Activated naive CD8-positive, alpha-beta T cell treated with anti-CD3 and anti-CD28 coated beads, Interleukin-2, amount 50 U/mL, for 24 hours (primary cell): Measurements from ENCODE around the gene MAD1L1.

ENCODE experiments used
- ATAC-seq: fragments of 150-1000 bp; cut with Tn5 transposase; one replicate; pipeline ENCODE4 v1.10.0; 2021
- DNase-seq: peaks from one replicate; pipeline ENCODE4 v3.0.0; 2021
- H3K27ac Mint-ChIP-seq: one replicate; pipeline ENCODE4 v1.8.0; 2021; ENCODE audit warnings: mild to moderate bottlenecking, mixed read lengths
- H3K27me3 Mint-ChIP-seq: one replicate; pipeline ENCODE4 v1.8.0; 2021; ENCODE audit warnings: mixed read lengths
- H3K36me3 Mint-ChIP-seq: one replicate; pipeline ENCODE4 v1.8.0; 2021; ENCODE audit warnings: low read depth, mixed read lengths
- H3K4me1 Mint-ChIP-seq: one replicate; pipeline ENCODE4 v1.8.0; 2021; ENCODE audit warnings: mixed read lengths
- H3K4me3 Mint-ChIP-seq: one replicate; pipeline ENCODE4 v1.8.0; 2021; ENCODE audit warnings: mild to moderate bottlenecking, moderate library complexity, mixed read lengths
- H3K9me3 Mint-ChIP-seq: one replicate; pipeline ENCODE4 v1.8.0; 2021; ENCODE audit warnings: mixed read lengths

Gene MAD1L1

DNA sequence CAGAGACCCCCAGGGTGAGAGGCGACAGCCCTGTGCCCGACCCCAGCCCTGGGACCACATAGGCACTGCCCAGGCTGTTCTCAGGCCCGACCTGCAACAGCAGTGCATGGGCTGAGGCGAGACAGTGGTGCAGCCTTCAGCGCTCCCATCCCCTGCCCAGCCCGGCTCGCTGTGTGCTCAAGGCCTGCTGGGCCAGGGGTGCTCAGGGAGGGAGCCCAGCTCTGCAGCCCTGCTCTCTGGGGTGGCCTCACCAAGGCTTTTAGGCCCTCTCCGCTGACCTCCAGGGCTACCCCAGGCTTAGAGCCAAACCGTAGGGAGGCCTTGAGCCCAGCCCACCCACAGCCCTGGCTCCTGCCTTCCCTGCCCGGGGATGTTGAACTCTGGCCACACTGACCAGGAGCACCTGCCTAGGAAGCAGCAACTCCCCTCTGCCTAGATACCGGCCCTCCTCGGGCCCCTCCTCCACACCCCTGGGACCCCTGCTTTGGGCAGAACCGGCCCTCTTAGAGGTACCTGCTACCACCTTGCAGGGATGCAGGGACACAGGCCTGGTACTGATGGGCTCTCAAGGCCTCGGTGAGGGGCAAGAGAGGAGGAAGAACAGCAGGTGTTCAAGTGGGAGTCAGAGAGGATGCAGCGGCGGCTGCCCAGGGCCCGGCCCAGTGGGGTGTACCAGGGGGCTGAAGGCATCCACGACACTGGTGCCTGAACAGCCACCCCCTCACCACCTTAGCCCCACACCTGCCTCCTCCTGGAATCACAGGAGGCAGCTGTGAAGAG lies 331.1 kb downstream of the MAD1L1 start:
- Mint-ChIP-seq H3K27ac (no peak overlapping the region), H3K9me3 (no peaks in the 10 kb centered on the region), H3K4me1 (no peaks in the 10 kb centered on the region), H3K27me3 (no peaks in the 10 kb centered on the region), H3K36me3 (peaks cover 3% of the 10 kb centered on the region), H3K4me3 (no peak overlapping the region)
- DNase-seq, result no peak
- no peak for ATAC-seq

GRCh38 chr7:1900847-1901246 lies 331.9 kb downstream of the MAD1L1 start:
- peaks cover 3% of the 10 kb centered on the region for H3K36me3 Mint-ChIP-seq
- H3K27me3 Mint-ChIP-seq, result no peaks in the 10 kb centered on the region
- no peaks in the 10 kb centered on the region for H3K9me3 Mint-ChIP-seq
- H3K4me3 Mint-ChIP-seq, result no peak overlapping the region
- H3K27ac Mint-ChIP-seq, result no peak overlapping the region
- ATAC-seq (no peak), DNase-seq (no peak)
- H3K4me1 Mint-ChIP-seq, result no peaks in the 10 kb centered on the region

- Mint-ChIP-seq H3K9me3 (no peaks in the 10 kb centered on the region), H3K4me3 (no peak overlapping the region), H3K27me3 (no peaks in the 10 kb centered on the region), H3K4me1 (no peaks in the 10 kb centered on the region), H3K36me3 (peaks cover 3% of the 10 kb centered on the region), H3K27ac (no peak overlapping the region)
- DNase-seq, result no peak
- no peak for ATAC-seq
Observed at GRCh38 chr7:1899951-1900762, 332.6 kb downstream of the MAD1L1 start.

DNA sequence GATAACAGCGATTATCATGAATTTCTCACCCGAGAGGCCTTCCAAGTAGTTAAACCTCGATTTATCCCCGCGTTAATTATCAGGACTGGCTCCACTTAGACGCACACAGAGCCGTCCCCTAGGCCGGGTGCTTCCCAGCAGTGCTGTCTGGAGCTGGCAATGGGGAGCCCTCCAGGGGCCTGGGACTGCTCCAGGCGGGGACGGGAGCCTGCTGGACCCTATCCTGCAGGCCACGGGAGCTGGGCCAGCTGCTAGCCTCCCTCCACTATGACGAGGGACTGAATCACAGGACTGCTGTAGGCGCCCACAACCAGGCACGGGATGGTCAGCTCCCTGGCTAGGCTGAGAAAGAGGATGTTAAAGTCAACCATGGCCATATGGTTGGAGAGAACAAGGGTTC lies 333.5 kb downstream of the MAD1L1 start:
- Mint-ChIP-seq H3K9me3 (no peaks in the 10 kb centered on the region), H3K4me1 (no peaks in the 10 kb centered on the region), H3K27me3 (no peaks in the 10 kb centered on the region), H3K4me3 (no peak overlapping the region), H3K27ac (no peak overlapping the region), H3K36me3 (peaks cover 3% of the 10 kb centered on the region)
- DNase-seq (no peak), ATAC-seq (no peak)

GRCh38 chr7:1898628-1899185 lies 334.0 kb downstream of the MAD1L1 start:
- peaks cover 3% of the 10 kb centered on the region for H3K36me3 Mint-ChIP-seq
- H3K4me3 Mint-ChIP-seq, result no peak overlapping the region
- DNase-seq (no peak), ATAC-seq (no peak)
- H3K27ac Mint-ChIP-seq, result no peak overlapping the region
- no peaks in the 10 kb centered on the region for H3K27me3 Mint-ChIP-seq
- H3K9me3 Mint-ChIP-seq, result no peaks in the 10 kb centered on the region
- H3K4me1 Mint-ChIP-seq, result no peaks in the 10 kb centered on the region

- Mint-ChIP-seq H3K9me3 (no peaks in the 10 kb centered on the region), H3K27me3 (no peaks in the 10 kb centered on the region), H3K27ac (no peak overlapping the region), H3K4me3 (no peak overlapping the region), H3K4me1 (no peaks in the 10 kb centered on the region), H3K36me3 (peaks cover 3% of the 10 kb centered on the region)
- DNase-seq (no peak), ATAC-seq (no peak)
Observed at GRCh38 chr7:1897861-1898627, 334.7 kb downstream of the MAD1L1 start.

GRCh38 chr7:1897076-1897860 lies 335.5 kb downstream of the MAD1L1 start:
- Mint-ChIP-seq H3K36me3 (peaks cover 3% of the 10 kb centered on the region), H3K9me3 (no peaks in the 10 kb centered on the region), H3K27me3 (no peaks in the 10 kb centered on the region), H3K4me1 (no peaks in the 10 kb centered on the region), H3K27ac (no peak overlapping the region), H3K4me3 (no peak overlapping the region)
- no peak for ATAC-seq
- no peak for DNase-seq

- ATAC-seq, result no peak
- DNase-seq, result no peak
- Mint-ChIP-seq H3K27ac (no peak overlapping the region), H3K36me3 (peaks cover 6% of the 10 kb centered on the region), H3K9me3 (no peaks in the 10 kb centered on the region), H3K27me3 (no peaks in the 10 kb centered on the region), H3K4me1 (no peaks in the 10 kb centered on the region), H3K4me3 (no peak overlapping the region)
Observed at GRCh38 chr7:1895664-1896515, 336.9 kb downstream of the MAD1L1 start.

DNA sequence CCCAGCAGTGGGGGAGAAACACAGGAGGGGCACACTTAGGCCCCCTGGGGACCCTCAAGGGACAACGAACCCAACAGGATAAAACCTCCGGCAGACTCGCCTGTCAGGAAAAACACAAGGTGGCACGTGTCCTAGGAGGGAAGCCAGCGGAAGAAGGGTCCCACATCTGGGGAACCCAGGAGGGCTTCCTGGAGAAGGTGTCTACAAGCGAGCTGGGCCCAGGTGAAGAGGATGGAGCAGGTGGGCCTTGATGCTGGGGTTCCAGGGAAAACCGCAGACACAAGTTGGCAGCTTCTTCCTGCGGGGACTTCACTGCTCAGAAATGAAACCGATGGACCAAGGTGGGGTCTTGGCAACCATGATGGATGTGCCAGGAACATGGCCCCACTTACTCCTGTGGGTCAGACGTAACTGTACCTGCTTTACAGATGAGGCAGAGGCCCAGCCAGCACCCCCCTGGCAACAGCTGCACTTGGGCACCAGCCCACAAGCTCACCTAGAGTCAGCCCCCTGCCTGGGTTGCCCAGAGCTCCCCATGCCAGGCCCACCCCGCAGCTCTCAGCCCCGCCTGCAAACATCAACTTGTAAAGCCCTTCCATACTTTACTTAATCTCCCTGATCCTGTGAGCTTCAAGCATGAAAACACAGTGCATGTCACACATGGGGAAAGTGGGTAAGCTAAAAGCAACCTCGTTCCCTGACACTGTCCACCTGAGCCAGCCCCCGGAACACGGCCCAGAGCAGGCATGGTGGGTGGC lies 337.7 kb downstream of the MAD1L1 start:
- H3K27me3 Mint-ChIP-seq, result no peaks in the 10 kb centered on the region
- H3K27ac Mint-ChIP-seq, result no peak overlapping the region

DNA sequence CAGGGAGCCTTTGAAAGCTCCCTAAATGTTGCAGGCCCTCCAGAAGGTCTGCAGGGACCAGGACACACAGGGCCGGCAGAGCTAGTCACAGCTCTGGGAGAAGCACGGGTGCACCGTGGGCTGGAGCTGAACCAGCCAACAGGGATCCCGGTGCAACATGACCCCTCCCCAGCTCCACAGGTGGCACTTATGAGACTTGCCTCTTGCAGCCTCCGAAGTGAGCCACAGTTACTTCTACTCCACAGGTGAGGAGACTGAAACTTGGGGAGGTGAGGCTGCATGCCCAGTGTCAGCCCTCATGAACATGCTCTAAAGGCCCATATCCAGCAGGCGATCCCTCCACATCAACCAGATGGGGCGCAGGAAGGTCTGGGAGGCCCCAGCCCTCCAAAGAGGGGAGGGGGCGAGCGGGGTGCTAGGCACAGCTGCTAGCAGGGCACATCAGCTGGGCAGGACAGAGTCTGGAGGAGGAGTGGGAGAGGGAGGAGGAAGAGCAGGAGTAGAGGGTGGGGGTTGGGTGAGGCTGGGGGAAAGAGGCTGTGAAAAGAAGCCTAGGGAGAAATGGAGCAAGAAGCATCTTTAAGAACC lies 338.3 kb downstream of the MAD1L1 start:
- peaks cover 6% of the 10 kb centered on the region for H3K36me3 Mint-ChIP-seq
- ATAC-seq (no peak), DNase-seq (no peak)
- no peak overlapping the region for H3K27ac Mint-ChIP-seq
- H3K4me1 Mint-ChIP-seq, result peaks cover 3% of the 10 kb centered on the region
- H3K9me3 Mint-ChIP-seq, result no peaks in the 10 kb centered on the region
- no peak overlapping the region for H3K4me3 Mint-ChIP-seq
- no peaks in the 10 kb centered on the region for H3K27me3 Mint-ChIP-seq

More for the DNA sequence above, 337.7 kb downstream of the MAD1L1 start:
- Mint-ChIP-seq H3K4me1 (peaks cover 3% of the 10 kb centered on the region), H3K4me3 (no peak overlapping the region), H3K9me3 (no peaks in the 10 kb centered on the region), H3K36me3 (peaks cover 6% of the 10 kb centered on the region)
- DNase-seq (no peak), ATAC-seq (no peak)

DNA sequence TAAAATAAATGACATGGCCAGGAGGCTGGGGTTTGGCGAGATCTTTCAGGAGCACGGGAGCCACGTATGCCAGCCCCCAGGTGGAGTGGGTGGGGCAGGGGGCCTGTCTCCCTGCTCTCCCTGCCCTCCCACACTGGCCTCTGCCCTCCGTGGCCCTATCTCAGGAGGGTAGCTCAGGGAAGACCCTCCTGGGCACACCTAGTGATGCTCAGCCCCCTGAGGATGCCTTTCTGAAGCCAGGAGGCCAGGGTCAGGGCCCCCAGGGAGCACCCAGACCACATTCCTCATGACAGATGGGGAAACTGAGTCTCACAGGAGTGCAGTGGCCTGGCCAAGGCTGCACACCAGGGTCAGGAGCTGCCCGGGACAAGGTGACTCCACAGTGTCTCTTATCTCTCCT lies 339.3 kb downstream of the MAD1L1 start:
- Mint-ChIP-seq H3K4me3 (no peak overlapping the region), H3K36me3 (peaks cover 10% of the 10 kb centered on the region), H3K27ac (no peak overlapping the region), H3K27me3 (no peaks in the 10 kb centered on the region), H3K9me3 (no peaks in the 10 kb centered on the region), H3K4me1 (peaks cover 3% of the 10 kb centered on the region)
- no peak for DNase-seq
- no peak for ATAC-seq

DNA sequence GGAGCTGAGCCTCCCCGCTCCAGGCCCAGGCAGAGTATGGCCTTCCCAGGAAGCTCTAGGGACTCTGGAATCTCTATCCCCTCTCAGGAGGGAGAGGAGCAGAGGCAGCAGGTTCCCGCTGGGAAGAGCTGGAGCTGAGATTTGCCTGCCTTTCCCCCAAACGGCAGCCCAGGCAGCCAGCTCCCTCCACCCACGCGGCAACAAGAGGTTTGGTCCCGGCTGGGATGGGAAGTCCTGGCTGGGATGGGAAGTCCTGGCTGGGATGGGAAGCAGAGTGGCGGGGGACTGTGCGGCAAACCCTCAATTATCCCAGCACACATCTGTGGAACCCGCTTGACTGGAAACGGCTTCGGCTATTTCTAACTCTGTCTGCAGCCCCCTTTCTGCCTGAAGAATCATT lies 339.7 kb downstream of the MAD1L1 start:
- Mint-ChIP-seq H3K4me1 (peaks cover 3% of the 10 kb centered on the region), H3K9me3 (peaks cover 2% of the 10 kb centered on the region), H3K27ac (no peak overlapping the region), H3K27me3 (no peaks in the 10 kb centered on the region), H3K4me3 (no peak overlapping the region), H3K36me3 (peaks cover 14% of the 10 kb centered on the region)
- ATAC-seq (no peak), DNase-seq (no peak)
